HepG2 (cell line): ENCODE data around the gene CDK11A. TPM values are rescaled to one million over a fixed set of nuclear protein-coding genes. Genes with fewer than 3 reads are reported as not detected.

Experiments used
- ERF ChIP-seq: IDR thresholded peaks from 2 replicates; pipeline ENCODE4 v1.6.1; 2018; ENCODE audit warnings: missing biosample characterization, missing genetic modification reagents
- ETV5 ChIP-seq: IDR thresholded peaks from 2 replicates; pipeline ENCODE4 v1.6.1; 2018; ENCODE audit warnings: missing biosample characterization, missing genetic modification reagents, inconsistent platforms, borderline replicate concordance
- FOXK1 ChIP-seq: sonication (generic); formaldehyde crosslinking; IDR thresholded peaks from 2 replicates; pipeline ENCODE4 v1.4.0; 2020; ENCODE audit warnings: low read depth, missing genetic modification reagents, borderline replicate concordance
- HNF4A ChIP-seq: sonication (generic); formaldehyde crosslinking; IDR thresholded peaks from 2 replicates; pipeline ENCODE4 v1.4.0; 2020; ENCODE audit warnings: missing genetic modification reagents
- KDM2A ChIP-seq: sonication (generic); formaldehyde crosslinking; IDR thresholded peaks from 2 replicates; pipeline ENCODE4 v1.4.0; 2020; ENCODE audit warnings: low read depth, missing genetic modification reagents, borderline replicate concordance
- MIER3 ChIP-seq: IDR thresholded peaks from 2 replicates; pipeline ENCODE4 v1.6.1; 2016; ENCODE audit warnings: missing compliant biosample characterization, borderline replicate concordance
- SIX4 ChIP-seq: sonication (generic); formaldehyde crosslinking; IDR thresholded peaks from 2 replicates; pipeline ENCODE4 v1.4.0; 2020; ENCODE audit warnings: missing genetic modification reagents
- SPEN ChIP-seq: sonication (generic); formaldehyde crosslinking; IDR thresholded peaks from 2 replicates; pipeline ENCODE4 v1.5.1; 2020; ENCODE audit warnings: low read depth, mild to moderate bottlenecking, missing genetic modification reagents
- ZFP90 ChIP-seq: sonication (generic); formaldehyde crosslinking; IDR thresholded peaks from 2 replicates; pipeline ENCODE4 v1.8.0; 2022; ENCODE audit warnings: missing genetic modification reagents, mild to moderate bottlenecking, inconsistent platforms, borderline replicate concordance
- ZNF501 ChIP-seq: sonication (generic); formaldehyde crosslinking; IDR thresholded peaks from 2 replicates; pipeline ENCODE4 v1.5.1; 2020; ENCODE audit warnings: mild to moderate bottlenecking, moderate library complexity, missing genetic modification reagents
- polyA plus RNA-seq, 8 experiments: library from polyadenylated mRNA; depleted of rRNA in 3 of 8; stranded (reverse) in 7 of 8; unstranded in 1 of 8; fragments of >200 nt; fragmentation: Illumina TruSeq in 4 of 8; extraction: Trizol in 4 of 8; gene quantifications; 2 replicates each; pipeline versions ENCODE4 v1.2.1 to v1.2.3, GENCODE V29; 2011 to 2016; ENCODE audit warnings: low read depth in 4 of 8, missing spikeins in 1 of 8, mixed read lengths in 1 of 8; ENCODE audit not compliant: insufficient read depth in 1 of 8
- total RNA-seq, 5 experiments: library from RNA; depleted of rRNA; stranded (reverse); fragments of >200 nt; fragmentation: Illumina TruSeq; extraction: Trizol; gene quantifications; 2 replicates each; pipeline ENCODE4 v1.2.3, GENCODE V29; 2016; ENCODE audit warnings: low read depth in 1 of 5
- TF ChIP-seq, protein P1 (sequence below), 2 experiments: sonication (generic) in 1 of 2; formaldehyde crosslinking in 1 of 2; IDR thresholded peaks; 2 replicates each; pipeline versions ENCODE4 v1.4.0 to v1.6.1; 2018 to 2020; ENCODE audit warnings: missing genetic modification reagents in 2 of 2, borderline replicate concordance in 1 of 2, low read depth in 1 of 2, mild to moderate bottlenecking in 1 of 2, missing biosample characterization in 1 of 2
- TF ChIP-seq, protein P2 (sequence below): sonication (generic); formaldehyde crosslinking; IDR thresholded peaks from 2 replicates; pipeline ENCODE4 v1.4.0; 2020; ENCODE audit warnings: missing genetic modification reagents
- TF ChIP-seq, protein P3 (sequence below): sonication (generic); formaldehyde crosslinking; IDR thresholded peaks from 2 replicates; pipeline ENCODE4 v1.5.1; 2020; ENCODE audit warnings: mild to moderate bottlenecking, moderate library complexity, missing genetic modification reagents
- TF ChIP-seq, protein P4 (sequence below): sonication (generic); formaldehyde crosslinking; IDR thresholded peaks from 2 replicates; pipeline ENCODE4 v1.5.0; 2020; ENCODE audit warnings: mild to moderate bottlenecking, missing genetic modification reagents
- TF ChIP-seq, protein P5 (sequence below): sonication (generic); formaldehyde crosslinking; IDR thresholded peaks from 2 replicates; pipeline ENCODE4 v1.4.0; 2020; ENCODE audit warnings: missing genetic modification reagents, borderline replicate concordance

The CDK11A gene
- total and polyA plus RNA-seq, 2 of the 13 experiments (the other 11 are each of a cell fraction or from before 2014, with no cell fraction given), result 11.2 to 17.9 TPM

DNA sequence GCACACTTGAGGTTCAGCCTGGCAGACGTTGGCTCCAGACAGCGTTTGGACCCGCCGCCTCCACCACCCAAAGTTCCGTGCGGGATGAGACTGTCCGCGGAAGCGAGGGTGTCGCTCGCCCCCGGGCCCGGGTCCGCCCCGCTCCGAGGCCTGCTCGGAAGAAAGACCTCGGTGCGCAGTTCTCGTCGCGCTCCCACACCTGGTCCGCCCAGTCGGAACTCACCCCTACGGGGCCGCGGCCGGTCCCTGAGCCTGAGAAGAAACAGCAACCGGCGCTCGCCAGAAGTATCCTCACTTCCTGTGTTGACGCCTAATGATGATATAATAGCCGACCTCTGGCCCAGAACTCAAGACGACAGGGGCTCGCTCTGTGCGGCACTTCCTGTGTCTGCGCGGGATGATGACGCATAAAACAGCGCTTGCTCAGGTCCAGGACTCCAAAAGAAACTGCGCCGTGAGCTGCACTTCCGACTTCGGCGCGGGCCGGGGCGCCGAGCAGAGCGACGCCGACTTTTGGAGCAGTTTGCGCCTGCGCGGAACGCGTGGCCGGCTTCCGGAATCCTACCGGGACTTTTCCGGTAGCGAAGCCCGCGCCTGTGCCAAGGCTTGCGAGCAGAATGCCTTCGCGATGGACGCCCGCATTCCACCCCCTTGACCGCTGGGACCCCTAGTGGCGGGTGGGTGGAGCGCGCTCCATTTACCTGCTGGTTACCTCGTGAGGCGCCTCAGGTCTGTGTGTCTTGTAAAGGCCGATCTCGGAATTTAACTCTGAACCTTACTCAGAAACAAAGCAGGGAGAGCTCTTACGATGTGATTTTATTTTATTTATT lies at the start of gene CDK11A (continued):
- TF ChIP-seq, protein P1, sequence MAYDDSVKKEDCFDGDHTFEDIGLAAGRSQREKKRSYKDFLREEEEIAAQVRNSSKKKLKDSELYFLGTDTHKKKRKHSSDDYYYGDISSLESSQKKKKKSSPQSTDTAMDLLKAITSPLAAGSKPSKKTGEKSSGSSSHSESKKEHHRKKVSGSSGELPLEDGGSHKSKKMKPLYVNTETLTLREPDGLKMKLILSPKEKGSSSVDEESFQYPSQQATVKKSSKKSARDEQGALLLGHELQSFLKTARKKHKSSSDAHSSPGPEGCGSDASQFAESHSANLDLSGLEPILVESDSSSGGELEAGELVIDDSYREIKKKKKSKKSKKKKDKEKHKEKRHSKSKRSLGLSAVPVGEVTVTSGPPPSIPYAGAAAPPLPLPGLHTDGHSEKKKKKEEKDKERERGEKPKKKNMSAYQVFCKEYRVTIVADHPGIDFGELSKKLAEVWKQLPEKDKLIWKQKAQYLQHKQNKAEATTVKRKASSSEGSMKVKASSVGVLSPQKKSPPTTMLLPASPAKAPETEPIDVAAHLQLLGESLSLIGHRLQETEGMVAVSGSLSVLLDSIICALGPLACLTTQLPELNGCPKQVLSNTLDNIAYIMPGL (CRISPR knock-in tag; IDR thresholded peaks at IDR 0.05; ENCODE audit: borderline replicate concordance in 1 of 2, low read depth in 1 of 2), result peak; percentile 31 to 55; a peak in 1 of 4 replicates
- TF ChIP-seq, protein P2, sequence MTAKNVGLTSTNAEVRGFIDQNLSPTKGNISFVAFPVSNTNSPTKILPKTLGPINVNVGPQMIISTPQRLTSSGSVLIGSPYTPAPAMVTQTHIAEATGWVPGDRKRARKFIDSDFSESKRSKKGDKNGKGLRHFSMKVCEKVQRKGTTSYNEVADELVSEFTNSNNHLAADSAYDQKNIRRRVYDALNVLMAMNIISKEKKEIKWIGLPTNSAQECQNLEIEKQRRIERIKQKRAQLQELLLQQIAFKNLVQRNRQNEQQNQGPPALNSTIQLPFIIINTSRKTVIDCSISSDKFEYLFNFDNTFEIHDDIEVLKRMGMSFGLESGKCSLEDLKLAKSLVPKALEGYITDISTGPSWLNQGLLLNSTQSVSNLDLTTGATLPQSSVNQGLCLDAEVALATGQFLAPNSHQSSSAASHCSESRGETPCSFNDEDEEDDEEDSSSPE (CRISPR knock-in tag), result peak; percentile 47; the same call in 1 of the 2 replicates
- TF ChIP-seq, protein P3, sequence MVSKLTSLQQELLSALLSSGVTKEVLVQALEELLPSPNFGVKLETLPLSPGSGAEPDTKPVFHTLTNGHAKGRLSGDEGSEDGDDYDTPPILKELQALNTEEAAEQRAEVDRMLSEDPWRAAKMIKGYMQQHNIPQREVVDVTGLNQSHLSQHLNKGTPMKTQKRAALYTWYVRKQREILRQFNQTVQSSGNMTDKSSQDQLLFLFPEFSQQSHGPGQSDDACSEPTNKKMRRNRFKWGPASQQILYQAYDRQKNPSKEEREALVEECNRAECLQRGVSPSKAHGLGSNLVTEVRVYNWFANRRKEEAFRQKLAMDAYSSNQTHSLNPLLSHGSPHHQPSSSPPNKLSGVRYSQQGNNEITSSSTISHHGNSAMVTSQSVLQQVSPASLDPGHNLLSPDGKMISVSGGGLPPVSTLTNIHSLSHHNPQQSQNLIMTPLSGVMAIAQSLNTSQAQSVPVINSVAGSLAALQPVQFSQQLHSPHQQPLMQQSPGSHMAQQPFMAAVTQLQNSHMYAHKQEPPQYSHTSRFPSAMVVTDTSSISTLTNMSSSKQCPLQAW, result peak; percentile 59; the same call in 1 of the 2 replicates
- TF ChIP-seq MIER3 (CRISPR knock-in tag) (peak; percentile 39; the same call in 1 of the 2 replicates), SPEN (CRISPR knock-in tag) (peak; percentile 76), ZFP90 (0 out of 2 replicates have a peak, but pooled peaks have one; percentile 51), SIX4 (CRISPR knock-in tag) (peak; percentile 56; the same call in 1 of the 2 replicates), HNF4A (CRISPR knock-in tag) (peak; percentile 68), FOXK1 (peak; percentile 90), ETV5 (CRISPR knock-in tag) (peak; percentile 77), ERF (CRISPR knock-in tag) (peak; percentile 56), ZNF501 (CRISPR knock-in tag) (0 out of 2 replicates have a peak, but pooled peaks have one; percentile 35), KDM2A (CRISPR knock-in tag) (peak; percentile 94)
- TF ChIP-seq, protein P4, sequence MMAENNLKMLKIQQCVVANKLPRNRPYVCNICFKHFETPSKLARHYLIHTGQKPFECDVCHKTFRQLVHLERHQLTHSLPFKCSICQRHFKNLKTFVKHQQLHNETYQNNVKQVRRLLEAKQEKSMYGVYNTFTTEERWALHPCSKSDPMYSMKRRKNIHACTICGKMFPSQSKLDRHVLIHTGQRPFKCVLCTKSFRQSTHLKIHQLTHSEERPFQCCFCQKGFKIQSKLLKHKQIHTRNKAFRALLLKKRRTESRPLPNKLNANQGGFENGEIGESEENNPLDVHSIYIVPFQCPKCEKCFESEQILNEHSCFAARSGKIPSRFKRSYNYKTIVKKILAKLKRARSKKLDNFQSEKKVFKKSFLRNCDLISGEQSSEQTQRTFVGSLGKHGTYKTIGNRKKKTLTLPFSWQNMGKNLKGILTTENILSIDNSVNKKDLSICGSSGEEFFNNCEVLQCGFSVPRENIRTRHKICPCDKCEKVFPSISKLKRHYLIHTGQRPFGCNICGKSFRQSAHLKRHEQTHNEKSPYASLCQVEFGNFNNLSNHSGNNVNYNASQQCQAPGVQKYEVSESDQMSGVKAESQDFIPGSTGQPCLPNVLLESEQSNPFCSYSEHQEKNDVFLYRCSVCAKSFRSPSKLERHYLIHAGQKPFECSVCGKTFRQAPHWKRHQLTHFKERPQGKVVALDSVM, result 0 out of 2 replicates have a peak, but pooled peaks have one; percentile 29
- TF ChIP-seq, protein P5, sequence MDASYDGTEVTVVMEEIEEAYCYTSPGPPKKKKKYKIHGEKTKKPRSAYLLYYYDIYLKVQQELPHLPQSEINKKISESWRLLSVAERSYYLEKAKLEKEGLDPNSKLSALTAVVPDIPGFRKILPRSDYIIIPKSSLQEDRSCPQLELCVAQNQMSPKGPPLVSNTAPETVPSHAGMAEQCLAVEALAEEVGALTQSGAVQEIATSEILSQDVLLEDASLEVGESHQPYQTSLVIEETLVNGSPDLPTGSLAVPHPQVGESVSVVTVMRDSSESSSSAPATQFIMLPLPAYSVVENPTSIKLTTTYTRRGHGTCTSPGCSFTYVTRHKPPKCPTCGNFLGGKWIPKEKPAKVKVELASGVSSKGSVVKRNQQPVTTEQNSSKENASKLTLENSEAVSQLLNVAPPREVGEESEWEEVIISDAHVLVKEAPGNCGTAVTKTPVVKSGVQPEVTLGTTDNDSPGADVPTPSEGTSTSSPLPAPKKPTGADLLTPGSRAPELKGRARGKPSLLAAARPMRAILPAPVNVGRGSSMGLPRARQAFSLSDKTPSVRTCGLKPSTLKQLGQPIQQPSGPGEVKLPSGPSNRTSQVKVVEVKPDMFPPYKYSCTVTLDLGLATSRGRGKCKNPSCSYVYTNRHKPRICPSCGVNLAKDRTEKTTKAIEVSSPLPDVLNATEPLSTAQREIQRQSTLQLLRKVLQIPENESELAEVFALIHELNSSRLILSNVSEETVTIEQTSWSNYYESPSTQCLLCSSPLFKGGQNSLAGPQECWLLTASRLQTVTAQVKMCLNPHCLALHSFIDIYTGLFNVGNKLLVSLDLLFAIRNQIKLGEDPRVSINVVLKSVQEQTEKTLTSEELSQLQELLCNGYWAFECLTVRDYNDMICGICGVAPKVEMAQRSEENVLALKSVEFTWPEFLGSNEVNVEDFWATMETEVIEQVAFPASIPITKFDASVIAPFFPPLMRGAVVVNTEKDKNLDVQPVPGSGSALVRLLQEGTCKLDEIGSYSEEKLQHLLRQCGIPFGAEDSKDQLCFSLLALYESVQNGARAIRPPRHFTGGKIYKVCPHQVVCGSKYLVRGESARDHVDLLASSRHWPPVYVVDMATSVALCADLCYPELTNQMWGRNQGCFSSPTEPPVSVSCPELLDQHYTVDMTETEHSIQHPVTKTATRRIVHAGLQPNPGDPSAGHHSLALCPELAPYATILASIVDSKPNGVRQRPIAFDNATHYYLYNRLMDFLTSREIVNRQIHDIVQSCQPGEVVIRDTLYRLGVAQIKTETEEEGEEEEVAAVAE (CRISPR knock-in tag), result peak; percentile 71; the same call in 1 of the 2 replicates
